ENCODE results near the gene ENAH. TPM values are rescaled to one million over a fixed set of nuclear protein-coding genes. Genes with fewer than 3 reads are reported as not detected.

The ENAH gene
- polyA plus RNA-seq, 1 donor from 2014 or later: 0.04 TPM

DNA sequence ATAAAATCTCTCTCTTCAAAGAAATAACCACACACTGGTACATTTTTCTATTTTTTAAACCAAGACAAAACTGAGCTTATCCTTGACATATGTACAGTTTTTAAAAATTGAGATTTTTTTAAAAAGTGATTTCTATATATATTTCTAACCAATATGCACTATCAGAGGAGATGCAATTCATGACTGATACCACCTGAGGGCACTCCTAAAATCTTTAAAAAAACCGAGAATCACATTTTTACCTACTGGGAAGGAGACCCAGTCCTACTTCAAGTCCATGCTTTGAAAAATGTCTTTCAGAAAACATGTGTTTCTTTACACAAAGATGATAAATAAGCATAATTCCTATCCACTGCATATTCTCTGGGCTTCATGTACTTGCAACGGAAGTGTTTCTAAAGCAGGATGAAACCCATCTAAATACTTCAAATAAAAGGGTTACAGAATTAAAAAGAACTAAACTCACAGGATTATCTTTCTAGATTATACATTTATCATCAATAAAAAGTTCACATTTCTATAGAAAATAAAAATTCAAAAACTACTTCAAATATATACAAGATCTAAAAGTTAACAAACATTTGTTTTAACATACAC, 98.6 kb downstream of the ENAH start:
- Mint-ChIP-seq H3K4me3 (no peak overlapping the region), H3K4me1 (no peaks in the 10 kb centered on the region), H3K27me3 (peaks cover 2% of the 10 kb centered on the region), H3K9me3 (peaks cover 0 to 5% (median 3%) of the 10 kb centered on the region in 3 donors), H3K27ac (no peak overlapping the region), H3K36me3 (no peaks in the 10 kb centered on the region)

DNA sequence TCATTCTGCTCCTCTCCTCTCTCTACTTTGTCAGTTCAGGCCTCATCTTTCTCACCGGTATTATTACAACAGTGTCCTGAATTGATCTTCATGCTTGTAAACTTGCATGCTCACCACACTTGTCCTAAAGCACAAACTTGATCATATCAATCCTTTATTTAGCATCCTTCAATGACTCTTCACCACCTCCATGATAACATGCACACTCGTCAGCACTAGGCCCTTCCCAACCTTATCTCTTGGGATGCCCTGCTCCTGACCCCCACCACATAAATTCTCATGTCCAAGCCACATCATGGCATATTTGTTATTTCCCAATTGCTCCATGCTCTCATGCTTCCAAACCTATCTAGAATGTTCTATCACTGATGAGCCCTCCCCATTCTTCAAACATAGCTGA, 103.1 kb downstream of the ENAH start:
- Mint-ChIP-seq H3K27me3 (peaks cover 2% of the 10 kb centered on the region), H3K9me3 (no peaks in the 10 kb centered on the region), H3K4me3 (no peak overlapping the region), H3K27ac (no peak overlapping the region), H3K4me1 (no peaks in the 10 kb centered on the region), H3K36me3 (no peaks in the 10 kb centered on the region)

DNA sequence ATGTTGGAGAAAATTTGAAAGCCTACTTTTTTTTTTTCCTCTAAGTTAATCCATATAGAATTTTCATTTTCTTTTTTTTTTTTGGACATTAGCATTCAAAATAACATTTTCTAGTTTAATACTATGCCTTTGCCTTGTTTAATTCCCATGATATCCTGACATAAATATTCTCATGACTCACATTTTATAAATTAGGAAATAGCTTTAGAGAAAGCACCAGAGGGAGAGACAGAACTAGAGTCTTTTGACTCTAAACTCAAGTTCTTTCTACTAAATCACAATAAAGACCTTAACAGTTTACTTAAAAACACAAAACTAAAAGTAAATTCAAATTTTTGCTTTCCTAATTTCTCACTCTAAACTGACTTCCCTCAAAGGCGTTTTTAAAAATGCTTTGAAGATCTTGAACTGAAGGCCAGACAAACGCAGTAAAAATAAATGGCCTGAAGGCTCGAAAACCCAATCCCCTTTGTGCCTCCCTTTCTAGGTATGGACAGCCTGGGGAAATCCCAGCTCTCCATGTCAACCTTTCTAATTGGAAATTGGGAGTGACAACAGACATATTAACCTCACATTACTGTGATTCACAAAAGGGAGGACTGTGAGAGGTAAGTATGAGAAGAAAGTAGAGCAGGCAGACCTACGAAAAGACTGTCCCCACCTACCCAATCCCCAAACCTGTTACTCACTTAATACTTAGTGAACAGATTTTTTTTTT, 104.6 kb downstream of the ENAH start:
- no peak overlapping the region for H3K4me3 Mint-ChIP-seq
- H3K9me3 Mint-ChIP-seq: no peaks in the 10 kb centered on the region
- no peaks in the 10 kb centered on the region for H3K36me3 Mint-ChIP-seq
- no peaks in the 10 kb centered on the region for H3K4me1 Mint-ChIP-seq
- H3K27me3 Mint-ChIP-seq: peaks cover 2% of the 10 kb centered on the region
- H3K27ac Mint-ChIP-seq: no peak overlapping the region

DNA sequence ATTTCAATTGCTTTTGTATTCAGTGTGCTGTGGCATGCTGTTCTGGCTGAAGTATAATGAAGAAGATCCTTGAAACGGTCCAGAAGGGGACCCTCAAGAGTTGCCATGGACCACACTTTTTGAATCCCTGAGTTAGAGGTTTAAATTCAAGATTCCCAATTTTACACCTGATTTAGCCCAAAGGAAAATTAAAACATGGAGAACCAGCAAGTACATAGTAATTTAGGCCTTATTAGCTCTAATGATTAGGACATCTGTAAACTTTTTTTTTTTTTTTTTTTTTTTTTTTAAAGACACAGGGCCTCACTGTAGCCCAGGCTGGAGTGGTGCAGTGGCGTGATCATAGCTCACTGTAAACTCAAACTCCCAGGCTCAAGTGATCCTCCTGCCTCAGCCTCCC, 107.3 kb downstream of the ENAH start:
- Mint-ChIP-seq H3K27ac (no peak overlapping the region), H3K4me3 (no peak overlapping the region), H3K9me3 (no peaks in the 10 kb centered on the region), H3K27me3 (no peaks in the 10 kb centered on the region), H3K4me1 (no peaks in the 10 kb centered on the region), H3K36me3 (no peaks in the 10 kb centered on the region)

DNA sequence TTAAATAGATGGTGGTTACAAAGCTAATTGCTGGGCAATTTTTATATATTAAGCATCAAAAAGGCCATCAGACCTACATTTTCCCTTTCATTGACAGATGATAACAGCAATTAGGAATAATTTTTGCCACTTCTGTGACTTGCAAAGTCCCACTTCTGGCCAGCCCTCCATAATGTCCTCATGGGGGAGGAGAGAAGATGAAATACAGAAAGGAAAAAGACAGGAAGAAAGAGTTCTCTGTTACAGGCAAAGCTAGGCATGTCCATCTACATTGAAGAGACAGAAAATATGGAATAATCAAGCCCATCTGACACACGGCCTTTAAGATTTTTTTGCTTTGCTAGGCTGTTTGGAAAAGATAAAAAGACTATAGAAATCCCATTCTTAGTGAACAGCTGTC, 108.0 kb downstream of the ENAH start:
- H3K36me3 Mint-ChIP-seq: no peaks in the 10 kb centered on the region
- no peak overlapping the region for H3K27ac Mint-ChIP-seq
- H3K4me1 Mint-ChIP-seq: no peaks in the 10 kb centered on the region
- no peak overlapping the region for H3K4me3 Mint-ChIP-seq
- H3K27me3 Mint-ChIP-seq: no peaks in the 10 kb centered on the region
- H3K9me3 Mint-ChIP-seq: no peaks in the 10 kb centered on the region

DNA sequence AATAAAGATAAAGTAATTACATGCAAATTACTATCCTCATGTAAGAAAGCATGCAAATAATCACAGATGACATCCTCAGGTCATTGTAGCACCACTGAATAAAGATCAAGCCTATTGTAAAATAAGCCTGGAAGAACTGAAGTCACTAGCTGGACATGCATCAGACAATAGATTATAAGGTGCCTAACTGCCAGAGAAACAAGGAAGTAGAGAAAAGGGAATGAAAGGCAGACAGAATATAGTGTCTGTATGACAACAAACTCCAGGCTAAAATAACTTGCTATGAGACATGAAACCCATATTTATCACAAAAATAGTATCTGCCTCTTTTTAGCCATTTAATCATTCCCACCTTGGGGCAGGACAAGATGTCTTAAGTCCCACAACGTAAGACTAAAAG, 108.7 kb downstream of the ENAH start:
- peaks cover 0 to 5% (median 3%) of the 10 kb centered on the region in 3 donors for H3K4me1 Mint-ChIP-seq
- no peaks in the 10 kb centered on the region for H3K27me3 Mint-ChIP-seq
- no peak overlapping the region for H3K27ac Mint-ChIP-seq
- H3K4me3 Mint-ChIP-seq: no peak overlapping the region
- H3K9me3 Mint-ChIP-seq: no peaks in the 10 kb centered on the region
- no peaks in the 10 kb centered on the region for H3K36me3 Mint-ChIP-seq

DNA sequence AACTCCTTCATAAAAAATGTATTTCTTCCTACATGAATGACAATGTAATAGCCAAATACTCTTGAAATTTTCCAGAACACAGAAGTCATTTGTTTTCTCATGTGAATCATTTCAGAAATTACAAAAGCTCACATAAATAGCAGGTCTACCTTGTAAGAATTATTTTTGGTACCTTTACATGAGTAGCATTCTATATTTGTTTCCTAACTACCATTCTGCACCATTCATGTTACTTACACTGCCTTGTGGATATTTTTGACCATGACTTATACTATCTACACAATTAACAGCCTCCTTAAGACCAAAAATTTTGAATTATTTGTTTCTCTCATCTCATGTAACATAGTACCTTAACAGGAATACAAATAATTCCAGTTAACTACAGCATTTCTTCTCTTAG, 109.6 kb downstream of the ENAH start:
- Mint-ChIP-seq H3K36me3 (no peaks in the 10 kb centered on the region), H3K27me3 (peaks cover 3% of the 10 kb centered on the region), H3K4me3 (no peak overlapping the region), H3K27ac (no peak overlapping the region), H3K4me1 (peaks cover 0 to 5% (median 3%) of the 10 kb centered on the region in 3 donors), H3K9me3 (no peaks in the 10 kb centered on the region)

DNA sequence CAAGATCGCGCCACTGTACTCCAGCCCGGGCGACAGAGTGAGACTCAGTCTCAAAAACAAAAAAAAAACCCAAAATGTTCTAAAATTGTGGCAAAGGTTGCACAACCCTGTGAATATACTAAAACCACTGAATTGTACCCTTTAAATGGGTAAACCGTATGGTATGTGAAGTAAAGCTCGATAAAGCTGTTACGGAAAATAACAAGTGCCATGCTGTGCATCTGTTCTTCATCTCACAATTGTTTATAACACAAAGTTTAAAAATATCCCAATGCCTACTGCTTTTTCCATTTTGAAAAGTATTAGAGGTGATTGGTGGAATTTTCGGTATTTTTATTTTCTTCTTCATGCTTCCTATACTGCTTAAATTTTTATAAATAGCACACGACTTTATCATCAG, 111.5 kb downstream of the ENAH start:
- peaks cover 3% of the 10 kb centered on the region for H3K27me3 Mint-ChIP-seq
- no peak overlapping the region for H3K4me3 Mint-ChIP-seq
- H3K9me3 Mint-ChIP-seq: no peaks in the 10 kb centered on the region
- H3K36me3 Mint-ChIP-seq: no peaks in the 10 kb centered on the region
- H3K4me1 Mint-ChIP-seq: peaks cover 0 to 5% (median 3%) of the 10 kb centered on the region in 3 donors
- H3K27ac Mint-ChIP-seq: no peak overlapping the region

DNA sequence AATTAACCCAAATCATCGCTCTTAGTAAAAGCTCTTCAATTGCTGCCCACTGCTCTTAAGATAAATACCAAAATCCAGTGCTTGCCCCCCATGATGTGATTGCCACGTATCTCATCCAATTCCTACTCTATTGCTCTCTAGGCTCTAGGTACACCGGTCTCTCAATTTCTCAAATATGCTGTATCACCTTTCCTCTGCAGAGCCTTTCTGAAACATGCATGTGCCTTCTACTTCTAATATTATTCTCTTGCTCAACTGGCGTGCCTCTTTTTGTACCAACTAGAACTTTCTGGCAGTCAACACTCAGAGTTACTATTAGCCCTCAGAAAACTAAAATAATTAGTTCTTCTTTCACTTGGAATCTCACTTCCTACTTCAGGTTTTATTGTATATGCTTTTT, 113.3 kb downstream of the ENAH start:
- no peaks in the 10 kb centered on the region for H3K36me3 Mint-ChIP-seq
- H3K27me3 Mint-ChIP-seq: peaks cover 7% of the 10 kb centered on the region
- H3K4me1 Mint-ChIP-seq: peaks cover 0 to 5% (median 3%) of the 10 kb centered on the region in 3 donors
- no peak overlapping the region for H3K27ac Mint-ChIP-seq
- H3K9me3 Mint-ChIP-seq: no peaks in the 10 kb centered on the region
- H3K4me3 Mint-ChIP-seq: no peak overlapping the region

DNA sequence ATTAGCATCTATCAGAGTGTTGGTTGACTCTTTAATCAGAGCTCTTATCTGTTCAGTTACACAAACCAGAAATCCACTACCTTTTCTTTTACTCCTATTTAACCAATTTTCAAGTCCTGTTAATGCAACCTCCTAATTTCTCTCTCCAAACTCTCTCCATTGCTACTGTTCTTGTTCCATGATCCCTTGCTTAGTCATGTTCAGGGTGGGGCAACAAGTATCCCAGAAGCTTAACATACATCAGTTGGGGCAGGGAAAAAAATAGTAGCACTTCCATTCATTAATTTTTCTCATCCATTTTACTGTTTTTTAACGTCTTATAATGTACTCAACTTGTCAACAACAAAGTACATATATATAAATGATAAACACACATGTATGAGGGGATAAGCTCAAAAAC, 113.9 kb downstream of the ENAH start:
- no peak overlapping the region for H3K4me3 Mint-ChIP-seq
- peaks cover 0 to 5% (median 3%) of the 10 kb centered on the region in 3 donors for H3K4me1 Mint-ChIP-seq
- no peaks in the 10 kb centered on the region for H3K36me3 Mint-ChIP-seq
- H3K9me3 Mint-ChIP-seq: no peaks in the 10 kb centered on the region
- H3K27ac Mint-ChIP-seq: no peak overlapping the region
- H3K27me3 Mint-ChIP-seq: peaks cover 7% of the 10 kb centered on the region

DNA sequence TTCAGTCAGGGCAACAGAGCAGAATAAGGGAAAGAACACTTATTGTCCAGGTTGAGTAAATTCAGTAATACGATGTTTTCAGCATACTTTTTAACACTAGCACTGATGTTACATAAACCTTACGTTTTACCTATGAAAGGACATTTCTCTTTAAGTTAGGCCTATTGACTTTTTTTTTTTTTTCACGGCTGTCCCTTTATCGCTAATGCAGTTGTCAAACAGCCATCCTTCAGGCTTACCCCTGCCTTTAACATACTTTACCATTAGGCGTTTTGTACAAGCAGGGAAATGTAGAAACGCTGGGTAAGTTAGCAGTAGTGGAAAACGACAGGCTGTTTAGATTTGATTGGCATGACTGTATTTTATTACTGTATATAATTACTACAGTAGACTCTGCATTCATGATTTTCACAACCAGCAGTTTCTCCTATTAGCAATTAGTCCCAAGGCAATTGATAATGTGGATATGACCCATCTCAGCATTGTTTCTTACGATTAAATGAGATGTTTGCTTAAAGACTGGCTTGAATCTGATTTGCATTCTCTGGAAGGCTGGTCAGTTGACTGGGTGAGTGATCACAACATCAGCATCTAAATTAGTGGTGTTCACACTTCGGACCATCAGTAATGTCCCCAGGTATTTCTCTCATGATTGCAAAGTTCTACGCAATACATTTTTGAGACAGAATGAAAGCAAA, 115.2 kb downstream of the ENAH start:
- Mint-ChIP-seq H3K36me3 (no peaks in the 10 kb centered on the region), H3K4me1 (peaks cover 0 to 5% (median 3%) of the 10 kb centered on the region in 3 donors), H3K27me3 (peaks cover 7% of the 10 kb centered on the region), H3K9me3 (no peaks in the 10 kb centered on the region), H3K4me3 (no peak overlapping the region), H3K27ac (no peak overlapping the region)

DNA sequence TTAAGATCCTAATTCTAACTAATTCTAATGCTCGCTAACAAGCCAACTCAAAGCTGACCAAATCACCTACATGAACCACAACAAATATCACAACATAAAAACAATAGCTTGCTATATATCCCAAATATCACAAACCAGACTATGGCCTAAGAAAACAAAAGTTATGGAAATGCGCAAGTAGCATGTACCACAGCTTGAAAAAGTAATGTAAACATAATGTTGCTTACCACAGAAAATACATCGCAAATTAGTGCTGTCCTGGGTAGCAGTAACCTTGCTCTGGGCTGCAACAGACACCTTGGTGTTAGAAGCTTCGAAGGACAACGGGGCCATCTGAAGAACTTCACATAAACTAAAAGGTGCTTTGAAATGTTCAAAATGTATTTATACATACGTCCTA, 117.6 kb downstream of the ENAH start:
- Mint-ChIP-seq H3K27ac (no peak overlapping the region), H3K9me3 (no peaks in the 10 kb centered on the region), H3K27me3 (peaks cover 8% of the 10 kb centered on the region), H3K4me1 (peaks cover 0 to 5% (median 3%) of the 10 kb centered on the region in 3 donors), H3K36me3 (no peaks in the 10 kb centered on the region), H3K4me3 (no peak overlapping the region)

DNA sequence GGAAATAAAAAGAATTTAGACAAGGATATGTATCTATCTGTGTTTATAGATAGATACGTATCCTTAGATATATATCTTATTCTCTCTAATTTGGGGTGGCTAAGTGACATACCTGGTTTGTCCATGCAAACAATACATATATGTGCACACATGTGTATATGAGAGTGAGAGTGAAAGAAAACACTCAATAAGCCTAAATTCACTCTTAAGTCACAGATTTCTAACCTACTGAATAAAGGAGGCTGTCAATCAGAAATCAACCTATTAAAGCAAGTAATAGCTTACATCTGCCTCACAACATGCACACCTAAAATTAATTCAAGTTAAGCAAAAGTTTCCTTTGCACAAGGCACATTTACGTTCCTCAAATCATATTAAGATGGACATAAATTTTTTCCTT, 118.2 kb downstream of the ENAH start:
- H3K27me3 Mint-ChIP-seq: peaks cover 8% of the 10 kb centered on the region
- H3K4me1 Mint-ChIP-seq: peaks cover 0 to 4% (median 3%) of the 10 kb centered on the region in 3 donors
- H3K27ac Mint-ChIP-seq: no peak overlapping the region
- no peaks in the 10 kb centered on the region for H3K9me3 Mint-ChIP-seq
- H3K4me3 Mint-ChIP-seq: no peak overlapping the region
- no peaks in the 10 kb centered on the region for H3K36me3 Mint-ChIP-seq

DNA sequence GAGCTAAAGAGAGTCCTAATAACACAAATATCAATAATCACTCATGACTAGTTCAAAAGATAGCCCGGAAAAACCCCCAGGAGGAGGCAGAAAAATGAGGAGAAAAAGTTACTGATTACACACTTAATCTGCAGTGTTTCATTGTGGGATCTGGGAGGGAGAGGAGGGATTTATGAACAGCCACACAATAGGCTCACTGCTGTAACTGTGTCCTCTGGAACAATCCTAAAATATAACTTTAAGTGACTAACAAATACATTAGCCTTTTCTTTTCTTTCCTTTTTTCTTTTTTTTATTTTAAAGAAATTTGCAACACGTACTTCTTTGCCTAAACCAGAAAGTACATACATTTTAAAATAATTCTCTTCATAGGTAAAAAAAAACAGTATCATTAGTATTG, 118.8 kb downstream of the ENAH start:
- H3K4me3 Mint-ChIP-seq: no peak overlapping the region
- no peaks in the 10 kb centered on the region for H3K36me3 Mint-ChIP-seq
- no peaks in the 10 kb centered on the region for H3K4me1 Mint-ChIP-seq
- H3K9me3 Mint-ChIP-seq: no peaks in the 10 kb centered on the region
- H3K27me3 Mint-ChIP-seq: peaks cover 8% of the 10 kb centered on the region
- H3K27ac Mint-ChIP-seq: no peak overlapping the region

DNA sequence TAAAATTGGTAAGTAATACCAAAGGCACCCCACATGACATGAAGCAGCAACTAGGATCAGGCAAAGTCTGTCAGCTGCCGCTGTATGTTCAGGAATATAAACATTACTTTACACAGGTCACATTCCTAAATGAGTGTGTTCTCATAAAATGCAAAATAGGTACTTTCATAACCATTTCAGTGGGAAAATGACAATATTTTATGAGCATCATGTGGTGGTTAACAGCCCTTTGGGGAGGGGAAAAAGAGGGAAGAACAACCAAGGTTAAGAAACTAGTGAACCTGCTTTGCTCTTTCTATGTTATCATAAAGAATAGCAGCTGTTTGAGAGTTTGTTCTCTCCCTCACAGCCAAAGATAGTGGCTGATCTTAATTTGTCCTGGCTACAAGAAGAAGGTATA, 119.7 kb downstream of the ENAH start:
- H3K4me3 Mint-ChIP-seq: no peak overlapping the region
- H3K27me3 Mint-ChIP-seq: peaks cover 5% of the 10 kb centered on the region
- no peak overlapping the region for H3K27ac Mint-ChIP-seq
- no peaks in the 10 kb centered on the region for H3K4me1 Mint-ChIP-seq
- no peaks in the 10 kb centered on the region for H3K36me3 Mint-ChIP-seq
- H3K9me3 Mint-ChIP-seq: no peaks in the 10 kb centered on the region
